Measurements from ENCODE around the gene PHLPP1. TPM values are rescaled to one million over a fixed set of nuclear protein-coding genes. Genes with fewer than 3 reads are reported as not detected.

The PHLPP1 gene
- polyA plus RNA-seq, 1 donor from 2014 or later: 0.83 TPM

DNA sequence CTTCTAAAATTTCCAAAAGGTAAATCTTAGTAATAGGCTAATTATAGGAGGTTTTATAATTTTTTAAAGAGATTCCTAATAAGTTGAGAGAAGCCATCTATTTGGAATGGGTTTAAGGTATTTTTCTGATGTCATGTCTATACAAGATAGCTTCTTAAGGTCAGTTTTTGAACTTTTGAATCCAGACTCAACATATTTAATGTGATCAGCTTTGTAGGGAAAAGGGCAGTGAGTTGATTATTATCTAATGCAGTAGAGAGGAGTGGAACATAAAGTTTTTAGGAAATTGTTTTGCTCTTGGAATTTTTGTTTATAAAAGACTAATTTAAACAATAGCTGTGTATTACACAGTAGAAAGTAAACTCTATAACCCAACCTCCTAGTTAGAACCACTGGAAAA lies 96.3 kb downstream of the PHLPP1 start:
- Mint-ChIP-seq H3K36me3 (no peaks in the 10 kb centered on the region), H3K4me1 (peaks cover 6 to 17% (median 9%) of the 10 kb centered on the region in 3 donors), H3K9me3 (peaks cover 0 to 2% (median 0%) of the 10 kb centered on the region in 3 donors), H3K27ac (peak overlapping the region in 1 of 3 donors; percentile 50), H3K4me3 (no peak overlapping the region), H3K27me3 (no peaks in the 10 kb centered on the region)

DNA sequence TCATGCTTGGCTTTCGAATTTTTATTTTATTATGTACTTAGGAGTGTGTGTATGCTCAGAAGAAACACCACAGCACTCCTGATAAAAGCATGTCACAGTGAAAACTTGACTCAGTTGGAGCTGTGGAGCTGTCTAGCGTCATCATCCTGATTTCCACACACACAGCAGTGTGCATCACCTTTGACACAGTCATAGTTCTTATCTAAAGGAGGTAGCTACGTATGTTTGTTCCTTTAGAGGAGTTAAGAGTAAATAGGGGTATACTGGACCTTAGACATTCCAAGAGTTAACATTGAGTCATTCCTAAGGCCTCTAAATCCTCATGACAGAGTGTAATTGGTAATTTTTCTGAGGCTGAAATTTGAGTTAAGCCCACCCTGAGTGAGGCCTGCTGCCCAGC lies 96.9 kb downstream of the PHLPP1 start:
- Mint-ChIP-seq H3K4me1 (peaks cover 6 to 17% (median 9%) of the 10 kb centered on the region in 3 donors), H3K4me3 (no peak overlapping the region), H3K27ac (no peak overlapping the region), H3K27me3 (no peaks in the 10 kb centered on the region), H3K9me3 (peaks cover 0 to 2% (median 0%) of the 10 kb centered on the region in 3 donors), H3K36me3 (no peaks in the 10 kb centered on the region)

DNA sequence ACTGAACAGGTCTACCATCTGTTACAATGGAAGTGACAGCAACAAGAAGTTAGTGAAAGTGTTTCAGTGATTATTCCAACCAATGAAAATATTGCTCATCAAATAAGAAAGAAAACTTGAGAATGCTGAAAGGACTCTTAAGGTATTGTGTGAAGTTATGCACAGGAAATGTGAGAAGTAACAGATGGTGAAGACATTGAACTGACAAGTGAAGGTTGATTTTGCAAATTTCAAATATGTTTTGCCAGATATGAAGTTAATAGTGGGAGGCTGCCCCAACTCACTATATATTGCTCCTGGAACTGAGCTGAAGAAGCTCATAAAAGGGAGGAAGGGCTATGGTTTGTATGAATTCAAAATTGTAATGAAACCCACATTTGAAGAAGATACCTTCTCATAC lies 97.5 kb downstream of the PHLPP1 start:
- Mint-ChIP-seq H3K36me3 (no peaks in the 10 kb centered on the region), H3K27me3 (no peaks in the 10 kb centered on the region), H3K4me3 (no peak overlapping the region), H3K9me3 (peaks cover 0 to 2% (median 0%) of the 10 kb centered on the region in 3 donors), H3K27ac (no peak overlapping the region), H3K4me1 (peaks cover 6 to 17% (median 9%) of the 10 kb centered on the region in 3 donors)

DNA sequence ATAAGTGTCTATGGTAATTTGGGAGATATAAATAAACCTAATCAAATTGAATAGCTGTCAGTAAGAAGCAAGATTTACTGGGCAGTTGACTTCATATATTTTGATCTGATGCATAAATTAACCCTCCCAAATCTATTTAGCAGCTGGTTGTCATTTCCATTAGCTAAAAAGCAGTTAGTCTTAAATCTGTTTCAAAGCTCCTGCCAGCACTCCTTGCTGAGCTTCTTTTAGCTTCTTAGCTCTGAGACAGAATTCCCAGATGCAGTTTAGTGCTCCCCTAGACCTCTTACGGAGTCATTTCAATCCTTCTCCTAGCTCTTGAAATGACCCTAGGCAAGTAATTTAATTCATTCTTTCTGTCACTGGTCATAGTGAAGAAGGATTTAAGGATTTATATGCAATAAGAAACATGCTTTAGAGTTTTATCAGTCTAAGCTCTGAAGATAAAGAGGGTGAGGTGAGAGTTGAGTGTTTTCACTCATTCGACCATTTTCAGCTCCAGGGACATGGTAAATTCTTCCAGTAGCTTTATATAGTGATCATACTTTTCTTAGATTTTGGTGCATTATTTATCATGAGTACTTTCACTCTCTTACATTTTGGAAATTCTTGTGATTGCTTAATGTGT lies 98.9 kb downstream of the PHLPP1 start:
- H3K9me3 Mint-ChIP-seq: no peaks in the 10 kb centered on the region
- H3K4me3 Mint-ChIP-seq: no peak overlapping the region
- H3K36me3 Mint-ChIP-seq: peaks cover 2% of the 10 kb centered on the region
- H3K27me3 Mint-ChIP-seq: no peaks in the 10 kb centered on the region
- H3K27ac Mint-ChIP-seq: peak overlapping the region in 1 of 3 donors; percentile 16
- peaks cover 6 to 18% (median 9%) of the 10 kb centered on the region in 3 donors for H3K4me1 Mint-ChIP-seq

DNA sequence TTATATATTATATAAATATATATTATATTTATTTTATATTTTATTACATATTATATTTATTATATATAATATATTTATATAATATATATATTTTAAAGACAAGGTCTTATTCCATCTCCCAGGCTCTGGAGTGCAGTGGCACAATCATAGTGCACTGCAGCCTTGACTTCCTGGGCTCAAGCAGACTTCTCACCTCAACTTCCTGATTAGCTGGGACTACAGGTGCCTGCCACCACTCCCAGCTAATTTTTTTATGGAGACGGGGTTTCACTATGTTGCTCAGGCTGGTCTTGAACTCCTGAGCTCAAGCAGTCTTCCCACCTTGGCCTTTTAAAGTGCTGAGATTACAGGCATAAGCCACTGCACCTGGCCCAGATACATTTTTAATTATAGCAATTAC lies 110.0 kb downstream of the PHLPP1 start:
- Mint-ChIP-seq H3K27me3 (no peaks in the 10 kb centered on the region), H3K4me3 (no peak overlapping the region), H3K9me3 (peaks cover 0 to 4% (median 1%) of the 10 kb centered on the region in 3 donors), H3K27ac (no peak overlapping the region), H3K36me3 (peaks cover 3% of the 10 kb centered on the region), H3K4me1 (peaks cover 6 to 18% (median 15%) of the 10 kb centered on the region in 3 donors)

DNA sequence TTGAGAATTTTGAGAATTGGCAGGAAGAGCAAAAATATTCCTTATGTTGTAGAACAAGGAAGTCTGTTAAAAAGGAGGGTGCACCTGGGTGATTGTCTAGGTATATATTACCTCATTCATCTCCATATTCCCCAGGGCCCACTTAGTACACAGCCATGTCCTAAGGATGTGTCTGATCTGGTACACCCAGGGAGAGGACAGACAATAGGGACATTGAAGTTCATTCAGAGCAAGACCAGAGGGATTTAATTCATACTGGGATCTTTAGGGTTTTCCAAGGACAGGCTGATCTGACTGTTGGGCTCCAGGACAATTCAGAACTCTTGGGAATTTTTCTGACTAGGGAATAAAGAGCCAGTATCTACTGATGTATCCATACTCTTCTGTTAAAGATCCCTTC lies 112.1 kb downstream of the PHLPP1 start:
- Mint-ChIP-seq H3K9me3 (peaks cover 0 to 4% (median 1%) of the 10 kb centered on the region in 3 donors), H3K36me3 (peaks cover 3% of the 10 kb centered on the region), H3K4me3 (no peak overlapping the region), H3K27me3 (no peaks in the 10 kb centered on the region), H3K27ac (no peak overlapping the region), H3K4me1 (peaks cover 13 to 33% (median 25%) of the 10 kb centered on the region in 3 donors)

DNA sequence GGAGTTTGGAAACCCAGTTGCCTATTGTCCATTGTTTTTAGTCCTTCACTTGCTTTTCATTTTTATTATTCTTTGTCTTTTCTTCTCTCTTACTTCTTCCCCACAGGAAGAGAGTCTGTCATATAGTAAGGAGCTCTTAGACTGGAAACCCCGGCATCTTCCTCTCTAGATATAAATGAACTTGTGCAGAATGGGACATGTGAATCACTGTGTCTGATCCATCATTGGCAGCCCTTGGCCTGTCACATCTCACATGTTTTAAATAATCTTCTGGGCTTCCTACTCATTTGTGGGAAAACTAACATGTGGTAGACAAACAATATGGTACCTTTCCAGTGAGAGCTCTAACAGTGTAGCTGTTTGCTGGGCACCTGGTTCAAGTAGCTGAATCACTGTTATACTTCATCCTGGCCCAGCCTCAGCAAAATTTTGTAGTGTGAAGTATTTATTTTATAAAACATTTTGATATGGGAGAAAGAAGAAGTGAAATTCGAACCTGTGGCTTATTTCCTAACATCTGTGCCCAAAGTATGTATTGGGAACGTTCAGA lies 112.8 kb downstream of the PHLPP1 start:
- peak overlapping the region in 1 of 3 donors; percentile 19 for H3K27ac Mint-ChIP-seq
- no peak overlapping the region for H3K4me3 Mint-ChIP-seq
- peaks cover 0 to 4% (median 1%) of the 10 kb centered on the region in 3 donors for H3K9me3 Mint-ChIP-seq
- H3K4me1 Mint-ChIP-seq: peaks cover 15 to 34% (median 26%) of the 10 kb centered on the region in 3 donors
- H3K36me3 Mint-ChIP-seq: peaks cover 3% of the 10 kb centered on the region
- no peaks in the 10 kb centered on the region for H3K27me3 Mint-ChIP-seq

DNA sequence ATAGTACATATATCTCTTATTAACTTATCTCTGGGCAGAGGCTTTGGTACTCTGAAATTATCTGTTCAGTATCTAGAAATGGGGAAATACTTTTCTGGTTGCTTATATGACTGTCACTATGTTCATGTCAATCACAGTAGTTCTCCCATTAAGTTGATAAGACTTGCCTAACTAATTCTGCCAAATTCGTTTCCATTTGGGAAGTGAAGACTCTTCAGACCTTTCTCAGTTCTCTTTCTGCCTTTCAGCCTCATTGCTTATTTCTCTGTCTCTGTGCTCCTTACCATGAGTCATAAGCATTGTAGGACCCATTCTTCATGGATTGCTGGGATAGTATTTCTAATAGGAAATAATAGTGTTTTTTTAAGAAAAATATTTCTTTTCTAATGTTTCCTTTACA lies 113.5 kb downstream of the PHLPP1 start:
- no peak overlapping the region for H3K4me3 Mint-ChIP-seq
- peaks cover 0 to 2% (median 1%) of the 10 kb centered on the region in 3 donors for H3K9me3 Mint-ChIP-seq
- H3K27ac Mint-ChIP-seq: no peak overlapping the region

DNA sequence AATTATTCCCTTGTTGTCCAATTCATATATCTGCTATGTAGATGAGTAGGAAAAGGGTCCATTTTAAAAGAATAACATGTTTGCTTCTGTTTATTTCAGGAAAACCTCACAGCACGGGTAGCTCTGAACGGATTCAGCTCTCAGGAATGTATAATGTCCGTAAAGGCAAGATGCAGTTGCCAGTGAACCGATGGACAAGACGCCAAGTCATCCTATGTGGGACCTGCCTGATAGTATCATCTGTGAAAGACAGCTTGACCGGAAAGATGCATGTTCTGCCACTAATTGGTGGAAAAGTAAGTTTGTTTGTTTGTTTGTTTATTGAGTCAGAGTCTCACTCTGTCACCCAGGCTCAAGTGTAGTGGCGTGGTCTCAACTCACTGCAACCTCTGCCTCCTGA lies 114.6 kb downstream of the PHLPP1 start:
- no peaks in the 10 kb centered on the region for H3K27me3 Mint-ChIP-seq
- H3K4me3 Mint-ChIP-seq: no peak overlapping the region
- peaks cover 15 to 43% (median 30%) of the 10 kb centered on the region in 3 donors for H3K4me1 Mint-ChIP-seq
- peaks cover 3% of the 10 kb centered on the region for H3K36me3 Mint-ChIP-seq
- peaks cover 0 to 2% (median 1%) of the 10 kb centered on the region in 3 donors for H3K9me3 Mint-ChIP-seq
- H3K27ac Mint-ChIP-seq: no peak overlapping the region

More for the DNA sequence above, 113.5 kb downstream of the PHLPP1 start:
- H3K4me1 Mint-ChIP-seq: peaks cover 15 to 38% (median 26%) of the 10 kb centered on the region in 3 donors
- peaks cover 3% of the 10 kb centered on the region for H3K36me3 Mint-ChIP-seq
- no peaks in the 10 kb centered on the region for H3K27me3 Mint-ChIP-seq

DNA sequence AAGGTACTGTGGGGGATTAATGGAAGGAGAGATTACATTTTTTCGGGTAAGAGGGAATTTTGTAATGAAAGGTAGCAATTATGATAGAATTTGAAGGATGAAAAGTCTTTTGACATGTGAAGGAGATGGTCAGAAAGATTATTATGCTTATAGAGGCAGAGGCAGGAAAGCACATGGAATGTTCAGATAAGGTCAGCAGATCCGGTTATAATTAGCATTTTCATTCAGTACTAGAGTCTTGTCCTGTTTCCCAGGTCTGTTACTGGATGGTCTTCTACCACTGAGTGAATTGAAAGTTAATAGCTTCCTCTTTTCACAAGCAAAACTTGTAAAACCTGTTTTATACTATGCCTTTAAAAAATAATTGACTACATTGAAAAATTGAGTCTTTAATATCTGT lies 116.9 kb downstream of the PHLPP1 start:
- Mint-ChIP-seq H3K27ac (no peak overlapping the region), H3K4me1 (peaks cover 15 to 39% (median 27%) of the 10 kb centered on the region in 3 donors), H3K4me3 (no peak overlapping the region), H3K36me3 (peaks cover 3% of the 10 kb centered on the region), H3K27me3 (no peaks in the 10 kb centered on the region), H3K9me3 (peaks cover 0 to 2% (median 1%) of the 10 kb centered on the region in 3 donors)

DNA sequence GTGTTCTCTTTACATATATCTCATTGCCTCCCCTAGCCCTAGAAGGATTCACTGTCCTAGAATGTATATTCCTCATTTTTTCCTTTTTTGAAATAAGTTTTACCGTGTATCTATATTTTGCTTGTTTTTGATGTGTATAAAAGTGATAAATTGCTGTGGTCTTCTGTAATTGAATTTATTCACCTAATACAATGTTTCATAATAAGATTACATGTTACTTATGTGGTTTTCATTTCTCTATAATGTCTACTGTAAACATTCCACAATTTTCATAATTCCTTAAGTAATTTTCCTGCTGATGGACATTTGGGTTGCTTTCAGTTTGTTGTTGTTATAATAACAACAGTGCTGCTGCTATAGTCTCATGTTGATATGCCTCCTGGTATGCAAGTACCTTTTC lies 118.2 kb downstream of the PHLPP1 start:
- peaks cover 0 to 2% (median 1%) of the 10 kb centered on the region in 3 donors for H3K9me3 Mint-ChIP-seq
- no peaks in the 10 kb centered on the region for H3K27me3 Mint-ChIP-seq
- H3K27ac Mint-ChIP-seq: no peak overlapping the region
- peaks cover 3% of the 10 kb centered on the region for H3K36me3 Mint-ChIP-seq
- H3K4me1 Mint-ChIP-seq: peaks cover 9 to 35% (median 19%) of the 10 kb centered on the region in 3 donors
- H3K4me3 Mint-ChIP-seq: no peak overlapping the region

DNA sequence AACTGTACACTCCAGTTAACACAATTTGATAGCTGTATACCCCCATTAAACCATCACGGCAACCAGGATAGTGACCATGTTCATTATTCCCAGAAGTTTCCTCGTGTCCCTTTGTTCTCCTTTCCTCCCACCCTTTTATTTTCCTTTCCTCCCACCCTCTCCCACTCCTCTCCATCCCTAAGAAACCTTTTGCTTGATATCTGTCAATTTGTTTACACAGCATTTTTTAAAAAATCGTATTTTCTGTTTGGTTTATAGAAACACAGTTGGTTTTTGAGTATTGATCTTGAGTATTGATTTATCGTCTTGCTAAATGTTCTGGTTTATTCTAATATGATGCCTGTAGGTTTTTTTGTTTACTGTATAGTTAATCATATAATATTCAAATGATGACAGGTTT lies 119.4 kb downstream of the PHLPP1 start:
- Mint-ChIP-seq H3K36me3 (peaks cover under 1% of the 10 kb centered on the region), H3K27ac (no peak overlapping the region), H3K4me3 (no peak overlapping the region), H3K27me3 (no peaks in the 10 kb centered on the region), H3K4me1 (peaks cover 9 to 32% (median 16%) of the 10 kb centered on the region in 3 donors), H3K9me3 (peaks cover 0 to 2% (median 1%) of the 10 kb centered on the region in 3 donors)

DNA sequence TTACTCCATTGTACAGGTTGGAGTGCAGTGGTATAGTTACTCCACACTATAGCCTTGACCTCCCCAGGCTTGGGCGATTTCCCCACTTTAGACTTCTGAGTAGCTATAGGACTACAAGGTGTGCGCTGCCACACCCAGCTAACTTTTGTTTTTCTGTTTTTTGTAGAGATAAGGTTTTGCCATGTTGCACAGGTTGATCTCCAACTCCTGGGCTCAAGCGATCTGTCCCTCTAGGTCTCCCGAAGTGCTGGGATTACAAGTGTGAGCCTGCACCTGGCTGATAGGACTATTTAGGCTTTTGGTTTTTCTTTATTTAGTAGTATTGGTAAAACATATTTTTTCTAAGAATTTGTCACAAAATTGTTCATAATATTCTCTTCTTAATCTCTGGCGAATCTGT lies 121.7 kb downstream of the PHLPP1 start:
- Mint-ChIP-seq H3K9me3 (no peaks in the 10 kb centered on the region), H3K4me1 (peaks cover 11 to 28% (median 16%) of the 10 kb centered on the region in 3 donors), H3K4me3 (no peak overlapping the region), H3K36me3 (peaks cover 3% of the 10 kb centered on the region), H3K27me3 (no peaks in the 10 kb centered on the region), H3K27ac (no peak overlapping the region)

DNA sequence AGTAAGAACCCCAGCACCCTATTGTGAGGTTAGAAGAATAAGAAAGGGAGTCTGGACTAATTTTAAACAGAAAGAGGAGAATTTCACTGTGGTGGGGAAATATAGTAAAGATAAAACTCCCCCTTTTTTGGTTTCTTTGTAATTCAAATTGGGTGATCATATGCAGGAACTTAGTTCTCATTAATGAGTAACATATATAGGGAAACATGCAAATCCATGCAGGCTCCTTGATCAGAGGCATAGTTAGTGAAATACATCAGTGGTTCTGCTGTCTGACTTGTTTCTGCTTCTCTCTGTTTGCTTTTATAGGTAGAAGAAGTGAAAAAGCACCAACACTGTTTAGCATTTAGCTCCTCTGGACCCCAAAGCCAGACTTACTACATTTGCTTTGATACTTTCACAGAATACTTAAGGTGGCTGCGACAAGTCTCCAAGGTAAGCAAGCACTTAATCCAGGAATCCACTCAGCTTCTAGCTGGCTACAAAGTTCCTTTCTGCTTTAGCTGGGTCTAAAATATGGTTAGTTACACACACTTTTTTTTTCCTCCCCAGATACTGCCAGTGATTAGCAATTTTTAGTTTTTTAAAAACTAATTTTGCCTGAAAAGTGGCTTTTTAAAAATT lies 123.2 kb downstream of the PHLPP1 start:
- no peaks in the 10 kb centered on the region for H3K27me3 Mint-ChIP-seq
- H3K36me3 Mint-ChIP-seq: peaks cover 3% of the 10 kb centered on the region
- H3K4me1 Mint-ChIP-seq: peaks cover 5 to 20% (median 11%) of the 10 kb centered on the region in 3 donors
- H3K4me3 Mint-ChIP-seq: peak overlapping the region in 1 of 4 donors; percentile 22
- no peaks in the 10 kb centered on the region for H3K9me3 Mint-ChIP-seq
- H3K27ac Mint-ChIP-seq: no peak overlapping the region

DNA sequence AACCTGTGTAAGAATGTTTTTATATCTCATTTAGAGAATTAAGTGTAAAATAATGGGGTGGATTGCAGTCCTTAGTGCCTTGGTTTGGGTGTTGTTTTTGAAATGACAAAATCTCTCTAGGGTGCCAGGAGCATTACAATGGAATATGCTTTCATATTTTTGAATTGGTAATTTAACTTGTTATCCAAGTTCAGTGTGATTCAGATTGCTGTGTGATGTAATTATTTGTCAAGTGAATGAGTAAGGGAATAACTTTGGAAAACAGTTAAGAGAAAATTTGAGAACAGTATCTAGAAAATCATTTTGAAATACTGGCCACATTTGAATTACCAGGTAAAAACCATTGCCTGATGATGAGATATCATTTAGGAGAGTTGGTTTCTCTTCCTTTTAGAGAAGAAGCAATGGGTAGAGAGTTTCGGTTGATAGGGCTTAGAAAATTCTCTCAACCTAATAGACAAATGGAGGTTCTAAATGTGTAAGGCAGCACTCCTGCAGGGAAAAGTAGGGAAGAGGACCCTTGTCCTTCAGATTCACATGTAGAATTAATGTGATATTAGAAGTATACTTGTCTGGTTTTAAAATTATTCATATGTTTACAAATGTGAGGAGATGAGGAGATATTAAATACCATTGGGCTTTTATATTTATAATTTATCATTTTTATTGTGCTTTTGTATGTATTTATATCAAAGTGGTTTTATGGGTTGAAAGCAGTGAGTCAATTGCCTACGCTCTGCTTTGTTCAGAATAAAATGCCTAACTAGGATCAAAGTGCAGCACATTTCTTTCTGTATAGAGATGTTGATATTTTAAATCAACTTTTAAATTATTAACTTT lies 124.8 kb downstream of the PHLPP1 start:
- peaks cover 5 to 15% (median 14%) of the 10 kb centered on the region in 3 donors for H3K4me1 Mint-ChIP-seq
- H3K27ac Mint-ChIP-seq: no peak overlapping the region
- peaks cover 3% of the 10 kb centered on the region for H3K36me3 Mint-ChIP-seq
- H3K4me3 Mint-ChIP-seq: no peak overlapping the region
- H3K9me3 Mint-ChIP-seq: no peaks in the 10 kb centered on the region
- H3K27me3 Mint-ChIP-seq: no peaks in the 10 kb centered on the region

All from IgD-negative memory B cell (primary cell).